HEK293 (cell line): ENCODE data around the gene SELENOF.

Source experiments
- REPIN1 ChIP-seq: fragments of 450-650 bp; formaldehyde crosslinking; IDR thresholded peaks from 2 replicates; pipeline ENCODE4 v1.5.1; 2017; ENCODE audit warnings: missing biosample characterization, missing genetic modification characterization, low read depth
- TF ChIP-seq, protein P1 (sequence below): fragments of 450-650 bp; formaldehyde crosslinking; IDR thresholded peaks from 2 replicates; pipeline ENCODE4 v1.5.1; 2016; ENCODE audit warnings: missing biosample characterization, missing genetic modification characterization, low read depth

DNA sequence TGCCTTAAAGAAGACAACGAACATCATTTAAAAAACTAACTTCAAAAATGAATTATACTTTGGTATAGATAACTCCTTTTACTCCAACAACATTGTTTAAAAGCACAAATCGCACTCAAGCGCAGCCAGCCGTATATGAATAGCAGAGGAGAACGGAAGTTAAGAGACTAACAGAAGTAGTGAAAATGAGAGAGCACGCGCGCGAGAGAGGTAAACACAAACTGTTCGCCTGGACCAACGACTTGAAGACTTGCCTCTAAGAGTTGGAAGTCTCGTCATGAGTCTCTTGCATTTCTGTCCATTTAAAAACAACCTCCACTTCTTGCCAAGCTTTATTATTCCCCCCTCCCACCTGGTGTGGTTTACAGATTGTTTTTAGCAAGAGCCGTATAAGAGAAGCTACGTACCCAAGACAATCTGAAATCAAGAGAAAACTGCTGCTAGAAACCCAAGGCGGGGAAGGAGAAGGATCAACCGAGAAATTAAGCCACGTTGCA is 479 bp downstream of the SELENOF start:
- TF ChIP-seq, protein P1, sequence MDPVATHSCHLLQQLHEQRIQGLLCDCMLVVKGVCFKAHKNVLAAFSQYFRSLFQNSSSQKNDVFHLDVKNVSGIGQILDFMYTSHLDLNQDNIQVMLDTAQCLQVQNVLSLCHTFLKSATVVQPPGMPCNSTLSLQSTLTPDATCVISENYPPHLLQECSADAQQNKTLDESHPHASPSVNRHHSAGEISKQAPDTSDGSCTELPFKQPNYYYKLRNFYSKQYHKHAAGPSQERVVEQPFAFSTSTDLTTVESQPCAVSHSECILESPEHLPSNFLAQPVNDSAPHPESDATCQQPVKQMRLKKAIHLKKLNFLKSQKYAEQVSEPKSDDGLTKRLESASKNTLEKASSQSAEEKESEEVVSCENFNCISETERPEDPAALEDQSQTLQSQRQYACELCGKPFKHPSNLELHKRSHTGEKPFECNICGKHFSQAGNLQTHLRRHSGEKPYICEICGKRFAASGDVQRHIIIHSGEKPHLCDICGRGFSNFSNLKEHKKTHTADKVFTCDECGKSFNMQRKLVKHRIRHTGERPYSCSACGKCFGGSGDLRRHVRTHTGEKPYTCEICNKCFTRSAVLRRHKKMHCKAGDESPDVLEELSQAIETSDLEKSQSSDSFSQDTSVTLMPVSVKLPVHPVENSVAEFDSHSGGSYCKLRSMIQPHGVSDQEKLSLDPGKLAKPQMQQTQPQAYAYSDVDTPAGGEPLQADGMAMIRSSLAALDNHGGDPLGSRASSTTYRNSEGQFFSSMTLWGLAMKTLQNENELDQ (tag by site-specific recombination), result no peak
- TF ChIP-seq REPIN1 (tag by site-specific recombination), result no peak
